ENCODE results near the gene GLE1.

GLE1 gene

DNA sequence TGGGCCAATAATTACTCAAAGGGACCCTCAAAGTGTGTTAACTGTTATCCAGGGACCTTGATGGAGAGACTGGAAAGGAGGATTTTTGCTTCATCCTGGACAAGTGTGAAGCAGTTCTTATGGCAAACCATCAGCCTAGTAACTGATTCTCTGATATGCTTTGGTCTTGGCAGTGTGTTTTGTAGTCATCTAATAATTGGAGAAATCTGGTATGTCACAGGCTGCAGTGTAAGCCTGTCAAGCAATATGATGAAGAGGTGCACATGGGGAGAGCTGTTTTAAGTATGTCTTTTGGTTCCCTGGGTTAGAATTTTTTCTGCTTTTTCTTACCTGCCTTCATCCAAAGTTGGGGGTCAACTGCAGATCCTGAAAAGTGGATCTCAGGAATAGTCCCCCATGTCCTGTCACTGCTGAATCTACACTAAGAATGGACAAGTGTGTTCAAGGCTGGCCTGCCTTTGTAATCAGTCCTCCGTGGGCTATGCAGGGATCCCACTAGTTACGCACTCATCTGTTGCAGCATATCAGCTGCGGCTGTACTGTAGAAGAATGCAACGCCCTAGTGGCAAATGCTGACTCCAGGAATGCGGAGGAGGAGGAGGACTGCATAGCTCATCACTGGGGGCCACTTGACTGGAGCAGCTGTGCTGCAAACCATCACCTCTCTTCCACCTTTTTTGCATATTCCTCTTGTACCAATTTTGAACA is 49.8 kb downstream of the GLE1 start:
- TF ChIP-seq CTCF (IDR thresholded peaks at IDR 0.05; ENCODE audit: low read depth, low read length) = no peak
- no peak for DNase-seq
- peaks cover 5% of the 10 kb centered on the region; the same call in 1 of the 2 replicates for H3K36me3 ChIP-seq

GRCh38 chr9:128555180-128555721 is 50.7 kb downstream of the GLE1 start:
- peaks cover 5% of the 10 kb centered on the region; the same call in 1 of the 2 replicates for H3K36me3 ChIP-seq
- no peak overlapping the region for H3K4me3 ChIP-seq (ENCODE audit: low read depth, low read length)
- no peak for DNase-seq
- no peak for TF ChIP-seq CTCF (IDR thresholded peaks at IDR 0.05; ENCODE audit: low read depth, low read length)
- H3K27ac ChIP-seq = no peak overlapping the region
- no peaks in the 10 kb centered on the region for H3K27me3 ChIP-seq (ENCODE audit: insufficient read depth, low read depth, severe bottlenecking)
- H3K9me3 ChIP-seq (ENCODE audit: severe bottlenecking) = no peaks in the 10 kb centered on the region

More for the DNA sequence above, 49.8 kb downstream of the GLE1 start:
- no peaks in the 10 kb centered on the region for H3K27me3 ChIP-seq (ENCODE audit: insufficient read depth, low read depth, severe bottlenecking)
- no peak overlapping the region for H3K4me3 ChIP-seq (ENCODE audit: low read depth, low read length)
- no peak overlapping the region for H3K27ac ChIP-seq
- H3K9me3 ChIP-seq (ENCODE audit: severe bottlenecking) = no peaks in the 10 kb centered on the region

GRCh38 chr9:128556276-128556675 is 51.8 kb downstream of the GLE1 start:
- Histone ChIP-seq H3K36me3 (peaks cover 5% of the 10 kb centered on the region; the same call in 1 of the 2 replicates), H3K27ac (no peak overlapping the region), H3K9me3 (ENCODE audit: severe bottlenecking) (no peaks in the 10 kb centered on the region), H3K4me3 (ENCODE audit: low read depth, low read length) (no peak overlapping the region), H3K27me3 (ENCODE audit: insufficient read depth, low read depth, severe bottlenecking) (no peaks in the 10 kb centered on the region)
- no peak for TF ChIP-seq CTCF (IDR thresholded peaks at IDR 0.05; ENCODE audit: low read depth, low read length)
- no peak for DNase-seq

- Histone ChIP-seq H3K27ac (no peak overlapping the region), H3K9me3 (ENCODE audit: severe bottlenecking) (no peaks in the 10 kb centered on the region), H3K27me3 (ENCODE audit: insufficient read depth, low read depth, severe bottlenecking) (no peaks in the 10 kb centered on the region), H3K4me3 (ENCODE audit: low read depth, low read length) (no peak overlapping the region), H3K36me3 (peaks cover 10% of the 10 kb centered on the region)
- no peak for DNase-seq
- no peak for TF ChIP-seq CTCF (IDR thresholded peaks at IDR 0.05; ENCODE audit: low read depth, low read length)
Observed at GRCh38 chr9:128556926-128557634, 52.6 kb downstream of the GLE1 start.

DNA sequence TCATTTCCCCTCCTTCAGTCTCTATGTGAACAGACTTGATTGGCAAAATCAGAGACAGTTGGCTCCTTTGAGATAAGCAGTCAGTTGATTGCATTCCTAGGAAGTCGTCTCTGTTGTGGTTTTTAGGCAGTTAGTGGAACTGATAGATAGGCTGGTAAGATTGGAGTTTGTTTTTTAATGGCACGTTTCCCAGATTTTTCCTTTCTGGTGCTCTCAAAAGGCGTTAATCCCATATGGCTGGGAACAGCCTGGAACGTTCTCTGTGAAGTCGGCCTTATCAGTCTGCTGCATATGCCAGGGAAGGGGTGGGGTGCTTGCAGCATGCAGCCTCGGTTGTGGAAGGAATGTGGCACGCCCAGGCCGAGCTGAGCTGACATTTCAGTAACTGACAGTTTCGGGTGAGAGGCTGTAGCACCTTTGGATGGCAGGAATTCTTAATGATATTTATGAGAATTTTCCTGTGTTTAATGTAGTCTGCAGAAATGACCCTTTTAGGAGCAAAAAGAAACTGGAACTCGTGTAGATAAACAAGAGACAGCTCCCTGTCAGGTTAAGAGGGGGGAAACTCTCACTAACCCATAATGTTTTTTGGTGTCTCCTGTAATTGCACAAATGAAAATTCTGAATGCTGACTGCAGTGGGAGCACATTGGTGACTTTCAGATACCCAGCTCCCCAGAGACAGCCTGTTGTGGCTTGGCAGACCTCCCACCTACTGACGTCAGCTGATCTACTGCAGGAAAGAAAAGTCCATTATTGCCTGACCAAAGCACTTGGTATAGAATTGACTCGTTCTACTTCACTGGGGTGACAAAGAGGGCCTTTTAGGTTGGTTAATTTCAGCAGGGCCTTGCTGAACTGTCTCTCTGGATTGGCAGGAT is 54.2 kb downstream of the GLE1 start:
- H3K4me3 ChIP-seq (ENCODE audit: low read depth, low read length) = no peak overlapping the region
- no peaks in the 10 kb centered on the region for H3K27me3 ChIP-seq (ENCODE audit: insufficient read depth, low read depth, severe bottlenecking)
- H3K27ac ChIP-seq = no peak overlapping the region
- H3K9me3 ChIP-seq (ENCODE audit: severe bottlenecking) = no peaks in the 10 kb centered on the region
- no peak for TF ChIP-seq CTCF (IDR thresholded peaks at IDR 0.05; ENCODE audit: low read depth, low read length)
- no peak for DNase-seq
- H3K36me3 ChIP-seq = peaks cover 12% of the 10 kb centered on the region

All from WERI-Rb-1 (cell line).